Cardiac muscle cell (in vitro differentiated cells and primary cell): ENCODE measurements around the gene FGD3. TPM values are rescaled to one million over a fixed set of nuclear protein-coding genes. Genes with fewer than 3 reads are reported as not detected.

Source experiments
- DNase-seq, 2 donors: peaks; one replicate each; pipeline versions ENCODE4 v3.0.0 to v3.0.0-alpha.2; 2010 to 2017; ENCODE audit warnings: low read depth in 1 of 2, low spot score in 1 of 2
- H3K27ac ChIP-seq: fragments of 200-600 bp; sonication (generic); 2 replicates; pipeline ENCODE4 v1.5.1; 2016
- H3K27me3 ChIP-seq: fragments of 200-600 bp; sonication (generic); 2 replicates; pipeline ENCODE4 v1.6.0; 2016; ENCODE audit warnings: control low read depth
- H3K36me3 ChIP-seq: fragments of 200-600 bp; sonication (generic); 2 replicates; pipeline ENCODE4 v1.5.1; 2016; ENCODE audit warnings: control low read depth
- H3K4me1 ChIP-seq: fragments of 200-600 bp; sonication (generic); 2 replicates; pipeline ENCODE4 v1.8.1; 2017; ENCODE audit warnings: low read depth, mild to moderate bottlenecking, mixed run types
- H3K4me3 ChIP-seq: fragments of 200-600 bp; sonication (generic); 2 replicates; pipeline ENCODE4 v1.5.1; 2016; ENCODE audit warnings: mild to moderate bottlenecking
- H3K9me3 ChIP-seq: fragments of 200-600 bp; sonication (generic); 2 replicates; pipeline ENCODE4 v1.5.1; 2017; ENCODE audit warnings: low read depth, mild to moderate bottlenecking, control low read depth
- polyA plus RNA-seq: library from polyadenylated mRNA; unstranded; fragments of >200 nt; fragmentation: Nextera tagmentation; extraction: Ambion mirVana; gene quantifications from 2 replicates; pipeline ENCODE4 v1.2.1, GENCODE V29; 2016
- total RNA-seq: library from RNA; depleted of rRNA; stranded (reverse); fragments of >200 nt; gene quantifications from 2 replicates; pipeline ENCODE4 v1.2.3, GENCODE V29; 2016
- TF ChIP-seq, protein P1 (sequence below): IDR thresholded peaks from 2 replicates; pipeline ENCODE4 v1.5.1; 2012; ENCODE audit warnings: low read depth, mild to moderate bottlenecking, low read length

Gene FGD3
- total and polyA plus RNA-seq, 2 experiments from 2014 or later = 0.18 TPM; not detected in 1

DNA sequence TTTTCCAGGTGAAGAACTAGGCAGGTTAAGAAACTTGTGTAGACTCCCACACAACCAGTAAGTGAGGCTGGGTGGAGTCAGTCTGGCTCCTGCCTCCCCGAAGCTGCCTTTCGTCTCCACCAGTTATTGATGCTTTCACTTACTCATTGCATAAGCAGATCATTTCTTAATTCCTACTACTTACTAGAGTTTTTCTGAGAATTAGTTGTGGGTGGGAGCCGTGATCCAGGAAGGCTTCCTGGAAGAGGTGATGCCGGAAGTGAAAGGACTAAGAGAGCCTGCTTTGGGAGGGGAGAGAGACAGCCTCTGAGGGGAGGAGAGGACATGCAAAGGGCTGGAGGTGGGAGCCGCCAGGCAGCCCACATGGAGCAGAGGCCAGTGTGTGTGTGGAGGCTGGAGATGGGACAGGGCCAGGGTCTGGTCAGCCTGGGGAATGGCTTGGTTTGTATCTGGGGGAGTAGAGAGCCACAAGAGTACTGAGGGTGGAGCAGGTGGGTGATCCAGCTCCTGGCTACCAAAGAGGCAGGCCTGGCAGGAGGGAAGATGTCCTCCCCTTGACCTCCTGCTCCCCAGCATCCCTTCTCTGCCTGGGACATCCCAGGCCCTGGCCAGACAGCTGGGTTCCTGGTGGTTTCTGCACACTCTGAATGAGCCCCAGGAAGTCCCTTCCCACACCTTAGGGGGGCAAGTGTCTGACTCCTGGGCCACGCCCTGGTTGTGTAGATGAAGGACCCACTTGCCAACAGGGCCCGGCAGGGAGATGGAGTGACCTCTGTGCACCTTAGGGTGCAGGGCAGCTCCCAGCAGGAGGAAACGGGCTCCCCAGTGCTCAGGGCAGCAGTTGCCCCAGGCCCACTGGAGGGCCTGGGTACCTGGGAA is 136.5 kb downstream of the FGD3 start:
- Histone ChIP-seq H3K4me3 (no peak overlapping the region), H3K27me3 (no peaks in the 10 kb centered on the region), H3K9me3 (no peaks in the 10 kb centered on the region), H3K4me1 (peaks cover 4% of the 10 kb centered on the region), H3K27ac (no peak overlapping the region), H3K36me3 (no peaks in the 10 kb centered on the region)
- DNase-seq = no peak
- TF ChIP-seq, protein P1, sequence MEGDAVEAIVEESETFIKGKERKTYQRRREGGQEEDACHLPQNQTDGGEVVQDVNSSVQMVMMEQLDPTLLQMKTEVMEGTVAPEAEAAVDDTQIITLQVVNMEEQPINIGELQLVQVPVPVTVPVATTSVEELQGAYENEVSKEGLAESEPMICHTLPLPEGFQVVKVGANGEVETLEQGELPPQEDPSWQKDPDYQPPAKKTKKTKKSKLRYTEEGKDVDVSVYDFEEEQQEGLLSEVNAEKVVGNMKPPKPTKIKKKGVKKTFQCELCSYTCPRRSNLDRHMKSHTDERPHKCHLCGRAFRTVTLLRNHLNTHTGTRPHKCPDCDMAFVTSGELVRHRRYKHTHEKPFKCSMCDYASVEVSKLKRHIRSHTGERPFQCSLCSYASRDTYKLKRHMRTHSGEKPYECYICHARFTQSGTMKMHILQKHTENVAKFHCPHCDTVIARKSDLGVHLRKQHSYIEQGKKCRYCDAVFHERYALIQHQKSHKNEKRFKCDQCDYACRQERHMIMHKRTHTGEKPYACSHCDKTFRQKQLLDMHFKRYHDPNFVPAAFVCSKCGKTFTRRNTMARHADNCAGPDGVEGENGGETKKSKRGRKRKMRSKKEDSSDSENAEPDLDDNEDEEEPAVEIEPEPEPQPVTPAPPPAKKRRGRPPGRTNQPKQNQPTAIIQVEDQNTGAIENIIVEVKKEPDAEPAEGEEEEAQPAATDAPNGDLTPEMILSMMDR = no peak

- Histone ChIP-seq H3K27me3 (no peaks in the 10 kb centered on the region), H3K27ac (no peak overlapping the region), H3K9me3 (no peaks in the 10 kb centered on the region), H3K36me3 (no peaks in the 10 kb centered on the region), H3K4me3 (no peak overlapping the region), H3K4me1 (peaks cover 4% of the 10 kb centered on the region)
- TF ChIP-seq, protein P1 = no peak
- no peak for DNase-seq
These were observed 137.2 kb downstream of the FGD3 start for GRCh38 chr9:93084471-93084881.

DNA sequence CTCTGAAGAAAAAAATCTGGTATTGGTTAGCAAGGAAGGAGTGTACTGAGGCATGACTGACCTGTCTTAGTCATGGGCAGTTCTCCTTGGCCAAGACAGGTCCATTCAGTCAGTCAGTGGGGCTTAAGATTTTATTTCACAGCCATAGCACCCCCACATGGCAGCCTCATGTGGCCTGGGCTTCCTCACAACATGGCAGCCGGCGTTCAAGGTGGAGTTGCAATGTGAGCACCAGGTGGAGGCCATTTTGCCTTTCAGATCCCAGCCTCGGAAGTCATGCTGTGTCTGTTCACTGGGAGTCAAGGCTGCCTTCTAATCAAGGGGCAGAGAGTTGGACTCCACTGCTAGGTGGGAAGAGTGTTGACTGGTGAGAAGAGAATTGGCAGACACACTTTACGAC is 138.4 kb downstream of the FGD3 start:
- no peak overlapping the region for H3K27ac ChIP-seq
- H3K4me3 ChIP-seq = no peak overlapping the region
- H3K27me3 ChIP-seq = no peaks in the 10 kb centered on the region
- DNase-seq = no peak
- no peaks in the 10 kb centered on the region for H3K36me3 ChIP-seq
- H3K4me1 ChIP-seq = peaks cover 4% of the 10 kb centered on the region
- no peaks in the 10 kb centered on the region for H3K9me3 ChIP-seq
- TF ChIP-seq, protein P1 = no peak

Other genes with a start within 250 kb of the FGD3 start
- gene BICD2, start 182.7 kb upstream of the FGD3 start, total RNA-seq = 34.9 and 36.5 TPM in 2 replicates
- 19.0 and 23.8 TPM in 2 replicates for gene BICD2, start 182.7 kb upstream of the FGD3 start, polyA plus RNA-seq
- 7.8 and 10.5 TPM in 2 replicates for gene ZNF484, start 69.5 kb upstream of the FGD3 start, total RNA-seq
- gene ZNF484, start 69.5 kb upstream of the FGD3 start, polyA plus RNA-seq = 3.4 and 5.4 TPM in 2 replicates
- not detected in 2 replicates for gene SUSD3, start 111.2 kb downstream of the FGD3 start, total RNA-seq
- not detected in 2 replicates for gene SUSD3, start 111.2 kb downstream of the FGD3 start, polyA plus RNA-seq
- gene CARD19, start 148.7 kb downstream of the FGD3 start, total RNA-seq = 46.3 and 47.3 TPM in 2 replicates
- gene CARD19, start 148.7 kb downstream of the FGD3 start, polyA plus RNA-seq = 37.5 and 66.8 TPM in 2 replicates
- gene NINJ1, start 186.7 kb downstream of the FGD3 start, total RNA-seq = 34.6 and 52.4 TPM in 2 replicates
- gene NINJ1, start 186.7 kb downstream of the FGD3 start, polyA plus RNA-seq = 49.2 and 51.7 TPM in 2 replicates
- gene WNK2, start 236.6 kb downstream of the FGD3 start, total RNA-seq = 31.6 and 92.2 TPM in 2 replicates
- 34.5 and 88.3 TPM in 2 replicates for gene WNK2, start 236.6 kb downstream of the FGD3 start, polyA plus RNA-seq